Renal pelvis (tissue), 4 donors: ENCODE measurements around the gene SMIM7. TPM values are rescaled to one million over a fixed set of nuclear protein-coding genes. Genes with fewer than 3 reads are reported as not detected.

ENCODE experiments used
- DNase-seq: peaks from one replicate; pipeline ENCODE4 v3.0.0-alpha.2; 2013
- polyA plus RNA-seq, 3 donors: library from polyadenylated mRNA; unstranded; fragments of 120-200 nt; gene quantifications; one replicate each; pipeline ENCODE4 v1.2.1, GENCODE V29; 2013; ENCODE audit not compliant: insufficient read length in 3 of 3

SMIM7 gene
- polyA plus RNA-seq, 3 donors: 95.2 to 107 (median 98.6) TPM

DNA sequence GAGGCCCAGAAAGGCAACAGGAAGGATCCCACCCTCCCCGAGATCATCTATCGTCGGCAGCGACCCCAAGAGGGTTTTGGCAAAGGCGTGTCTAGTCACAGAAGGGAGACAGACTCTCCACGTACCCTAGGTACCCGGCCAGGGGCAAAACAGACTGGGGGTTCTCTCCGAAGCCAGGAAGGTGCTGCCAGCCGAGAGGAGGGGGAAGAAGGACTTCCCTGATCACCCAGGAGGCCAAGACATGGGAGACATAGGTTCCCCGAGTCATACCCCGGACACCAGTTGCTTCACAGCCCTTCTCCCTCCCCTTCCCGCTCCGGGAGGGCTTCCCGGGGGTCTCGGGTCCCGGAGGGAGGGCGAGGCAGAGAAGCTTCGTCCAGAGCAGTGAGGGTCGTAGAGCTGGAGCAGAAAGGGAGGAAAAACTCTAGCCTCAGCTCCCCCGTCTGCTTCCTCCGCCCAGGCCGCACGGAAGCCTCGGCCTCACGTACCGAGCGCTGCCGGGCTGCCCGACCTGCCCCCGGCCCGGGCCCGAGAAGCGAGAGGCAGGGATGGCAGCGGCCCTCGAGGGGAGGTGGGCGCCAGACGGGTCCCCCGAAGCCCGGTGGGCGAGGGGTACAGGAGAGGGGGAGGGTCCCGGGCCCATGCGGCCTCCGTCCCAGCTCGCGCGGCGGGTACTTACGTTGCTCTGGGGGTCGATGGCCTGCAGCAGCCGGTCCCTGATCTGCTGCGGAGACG, 32.6 kb downstream of the SMIM7 start:
- DNase-seq: no peak

GRCh38 chr19:16626796-16627192, 33.1 kb downstream of the SMIM7 start:
- DNase-seq: no peak

DNA sequence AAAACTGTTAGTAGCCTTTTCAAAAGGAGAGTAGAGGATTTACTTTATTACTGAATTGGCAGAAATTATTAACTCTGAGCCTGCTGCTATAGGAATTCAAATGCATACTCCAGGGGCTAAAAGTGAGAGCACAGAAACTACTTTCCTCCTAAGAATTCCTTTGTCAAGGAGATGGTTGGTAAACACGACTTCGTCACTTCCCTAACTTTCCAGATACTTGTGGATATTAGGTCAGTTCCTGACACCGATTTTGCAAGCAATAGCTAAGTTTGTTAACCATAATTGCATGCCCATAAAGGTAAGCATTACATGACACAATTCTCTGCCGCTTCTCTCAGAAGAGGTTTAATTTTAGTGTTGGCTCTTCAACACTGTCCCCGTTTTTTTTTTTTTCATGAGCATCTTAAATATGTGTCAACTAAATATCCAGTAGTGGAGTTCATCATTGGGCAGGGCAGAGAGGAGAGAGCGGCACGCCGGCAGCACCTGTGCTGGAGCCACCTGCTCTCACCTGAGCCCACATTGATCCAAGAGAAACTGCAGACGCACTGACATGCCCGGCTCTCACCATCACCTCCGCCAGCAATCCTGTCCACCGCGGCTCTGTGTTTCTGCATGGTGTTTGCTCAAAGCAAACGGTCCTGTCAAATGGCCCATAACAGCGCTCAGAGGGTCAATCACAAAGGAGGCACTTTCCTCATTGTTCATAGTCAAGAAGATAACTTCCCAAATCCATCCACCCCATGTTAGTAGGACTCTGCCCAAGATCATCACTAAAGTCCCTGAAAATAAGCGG, 34.6 kb downstream of the SMIM7 start:
- no peak for DNase-seq

GRCh38 chr19:16624236-16624635, 35.7 kb downstream of the SMIM7 start:
- no peak for DNase-seq

- no peak for DNase-seq
These were observed 36.4 kb downstream of the SMIM7 start for GRCh38 chr19:16623576-16623975.

DNA sequence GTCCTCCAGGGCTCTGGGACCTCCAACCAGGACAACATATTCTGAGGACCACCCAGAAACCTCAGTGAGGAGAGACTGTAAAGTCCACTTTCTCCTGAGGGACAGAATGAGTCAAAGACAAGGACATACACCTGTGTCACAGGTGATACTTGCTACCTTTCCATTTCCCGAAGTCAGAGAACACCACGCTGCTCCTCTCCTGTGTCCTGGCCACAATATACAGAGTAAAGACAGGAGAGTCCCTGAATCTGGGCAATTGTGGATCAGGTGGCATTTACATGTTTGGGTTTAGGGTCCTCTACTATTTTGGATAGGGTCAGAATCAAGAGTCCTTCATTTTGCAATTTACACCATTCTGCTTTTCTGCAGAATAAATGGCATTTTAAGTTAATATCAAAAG, 36.9 kb downstream of the SMIM7 start:
- no peak for DNase-seq

- DNase-seq: no peak
These were observed 38.7 kb downstream of the SMIM7 start for GRCh38 chr19:16621165-16621800.

DNA sequence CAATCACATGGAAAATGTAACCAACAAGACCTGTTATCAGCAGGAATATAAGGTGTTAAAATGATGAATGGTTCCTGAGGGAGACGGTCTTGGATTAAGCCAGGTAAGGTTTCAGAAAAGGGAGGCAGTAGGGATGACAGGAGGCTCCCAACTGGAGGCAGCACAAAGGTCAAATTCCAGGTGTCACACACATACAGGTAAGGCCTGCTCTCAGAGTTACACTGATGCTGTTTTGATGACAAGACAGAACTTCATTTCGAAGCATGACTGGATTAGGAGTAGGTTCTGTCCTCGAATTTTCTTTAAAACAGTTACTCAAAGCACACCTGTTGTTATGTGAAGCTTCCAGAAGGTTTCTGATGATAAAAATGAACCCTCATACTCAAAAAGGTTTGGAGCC, 39.4 kb downstream of the SMIM7 start:
- DNase-seq: no peak

DNA sequence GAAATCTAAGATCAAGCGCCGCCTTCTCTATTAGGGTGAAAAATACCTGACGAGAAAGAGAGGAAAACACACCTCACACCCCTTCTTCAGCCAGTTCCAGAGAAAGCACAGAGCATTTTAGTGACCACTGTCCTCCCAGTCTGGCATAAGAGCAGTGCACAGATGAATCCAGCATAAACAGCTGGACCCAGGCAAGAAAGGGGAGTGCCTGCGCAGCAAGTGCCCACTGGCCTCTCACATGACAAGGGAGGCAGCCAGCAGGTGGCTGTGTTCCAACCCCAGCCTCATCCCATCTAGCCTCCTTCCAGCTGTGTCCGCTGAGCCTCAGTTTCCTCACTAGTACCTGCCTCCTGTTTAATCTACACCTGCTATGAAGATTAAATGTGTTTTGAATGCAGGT, 39.9 kb downstream of the SMIM7 start:
- DNase-seq: no peak

GRCh38 chr19:16619457-16619856, 40.5 kb downstream of the SMIM7 start:
- no peak for DNase-seq

GRCh38 chr19:16618248-16618647, 41.7 kb downstream of the SMIM7 start:
- DNase-seq: no peak

DNA sequence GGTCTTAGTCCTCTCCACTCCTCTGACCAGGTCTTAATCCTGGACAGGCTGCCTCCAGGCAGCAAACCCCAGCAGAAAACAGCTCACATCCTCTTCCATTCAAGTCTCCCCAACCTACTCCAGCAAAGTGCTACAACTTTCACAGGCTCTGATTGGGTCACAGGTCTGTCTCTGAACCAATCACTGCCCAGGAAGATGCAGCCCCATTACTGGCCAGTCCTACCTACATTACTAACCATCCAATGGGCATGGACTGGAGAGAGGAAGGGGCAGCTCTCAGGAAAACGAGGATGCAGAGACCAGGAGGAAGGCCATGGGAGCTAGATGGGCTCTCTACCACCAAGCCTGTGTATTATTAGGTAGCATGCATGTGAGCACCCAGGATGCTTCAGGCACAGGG, 44.1 kb downstream of the SMIM7 start:
- DNase-seq: no peak

GRCh38 chr19:16614941-16615340, 45.0 kb downstream of the SMIM7 start:
- DNase-seq: no peak

GRCh38 chr19:16613841-16614240, 46.1 kb downstream of the SMIM7 start:
- no peak for DNase-seq

- DNase-seq: no peak
These were observed 47.3 kb downstream of the SMIM7 start for GRCh38 chr19:16612636-16613035.

DNA sequence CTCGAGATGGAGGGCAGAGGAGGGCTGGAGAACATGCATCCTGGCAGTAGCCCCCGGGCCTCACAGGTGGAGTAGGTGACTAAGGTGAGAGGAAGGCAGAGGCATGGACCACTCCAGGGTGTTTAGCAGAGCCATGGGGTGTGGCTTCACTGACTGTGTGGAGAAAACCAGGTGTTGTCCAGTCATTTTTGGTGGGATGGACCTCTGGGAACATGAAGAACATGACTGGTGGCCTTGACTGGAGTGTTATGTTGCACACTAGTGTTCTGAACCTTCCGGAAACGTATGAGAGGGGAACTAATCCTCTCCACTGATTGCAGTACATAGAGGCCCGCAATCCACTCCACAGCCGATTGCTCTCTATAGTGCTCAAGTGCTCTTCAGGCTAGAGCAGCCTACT, 48.8 kb downstream of the SMIM7 start:
- DNase-seq: no peak

DNA sequence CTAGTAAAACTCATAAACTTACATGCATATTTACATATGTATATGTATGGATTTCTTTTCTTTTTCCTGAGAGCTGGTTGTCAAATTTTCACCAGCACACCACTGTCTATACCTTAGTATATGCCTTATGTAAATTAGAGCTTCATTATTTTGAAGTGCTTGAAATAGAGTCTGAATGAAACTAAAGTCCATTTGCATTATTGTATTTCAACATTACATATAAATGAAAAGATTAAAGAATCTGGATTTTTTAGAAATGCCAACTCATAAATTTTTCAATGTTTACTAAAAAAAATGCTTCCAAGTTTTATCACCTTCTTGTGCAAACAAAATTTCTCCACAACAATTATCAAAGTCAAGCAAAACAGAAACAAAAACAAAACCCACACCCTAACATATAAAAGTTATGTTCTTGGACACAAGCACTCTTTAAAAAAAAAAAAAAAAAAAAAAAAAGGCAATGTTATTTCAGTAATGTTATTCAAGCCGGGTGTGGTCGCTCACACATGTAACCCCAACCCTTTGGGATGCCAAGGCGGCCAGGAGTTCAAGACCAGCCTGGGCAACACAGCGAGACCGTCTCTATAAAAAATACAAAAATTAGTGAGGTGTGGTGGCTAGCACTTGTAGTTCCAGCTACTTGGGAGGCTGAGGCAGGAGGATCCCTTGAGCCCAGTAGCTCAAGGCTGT, 50.3 kb downstream of the SMIM7 start:
- DNase-seq: no peak

- no peak for DNase-seq
These were observed 51.6 kb downstream of the SMIM7 start for GRCh38 chr19:16608290-16608739.

DNA sequence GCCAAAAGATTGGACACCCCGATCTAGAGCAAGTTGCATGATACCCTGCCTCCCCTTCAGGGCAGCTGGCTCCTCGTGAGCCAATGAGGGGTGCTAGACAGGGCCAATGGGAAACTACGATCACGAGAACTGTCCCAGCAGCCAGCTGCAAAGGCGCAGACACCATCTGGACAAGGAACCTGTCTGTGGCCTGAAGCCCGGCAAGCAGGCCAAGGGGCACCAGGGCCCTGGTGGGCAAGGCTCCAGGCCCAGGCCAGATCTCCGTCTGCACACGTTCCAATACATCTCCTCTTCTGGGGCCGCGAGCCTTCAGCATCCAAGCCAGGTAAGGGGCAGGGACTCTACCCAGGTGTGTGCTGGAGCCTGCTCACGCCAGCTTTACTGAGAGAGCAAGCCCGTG, 52.1 kb downstream of the SMIM7 start:
- no peak for DNase-seq

DNA sequence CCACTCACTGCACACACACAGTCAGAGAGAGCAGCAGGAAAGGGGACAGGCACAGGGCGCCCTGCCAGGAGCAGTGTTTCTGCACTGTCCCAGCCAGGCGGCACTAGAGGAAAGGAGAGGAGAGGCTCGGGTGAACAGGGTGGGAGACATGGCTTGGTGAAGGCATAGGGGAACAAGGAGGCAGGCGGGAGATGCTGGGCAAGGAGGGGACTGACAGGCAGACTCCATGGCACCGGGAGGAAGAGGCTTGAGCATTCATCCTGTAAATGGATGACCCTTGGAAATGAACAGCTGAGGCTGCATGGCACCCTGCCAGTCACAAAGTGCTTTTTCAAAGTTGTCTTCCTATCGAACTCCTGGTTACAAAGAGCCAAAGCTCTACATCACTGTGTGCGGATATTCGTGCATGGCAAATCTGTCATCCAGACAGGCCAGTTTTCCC, 54.4 kb downstream of the SMIM7 start:
- DNase-seq: no peak

DNA sequence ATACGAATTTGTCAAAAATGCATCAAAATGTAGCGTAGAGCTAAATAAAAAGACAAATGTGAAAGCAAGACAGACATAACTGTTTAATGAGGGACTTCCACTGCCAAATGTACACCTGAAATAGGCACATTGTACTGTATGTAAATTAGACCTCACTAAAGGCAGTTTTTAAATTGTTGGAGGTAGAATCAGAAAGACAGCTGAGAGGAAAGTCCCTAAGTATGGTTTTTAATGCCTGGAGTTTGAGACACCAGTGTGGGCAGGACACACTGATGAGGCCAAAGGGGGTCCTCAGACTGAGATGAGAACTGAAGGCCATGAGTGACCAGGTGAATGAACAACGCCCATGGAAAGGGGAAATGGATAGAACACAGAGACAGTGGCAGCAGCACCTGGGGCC, 54.8 kb downstream of the SMIM7 start:
- DNase-seq: no peak

DNA sequence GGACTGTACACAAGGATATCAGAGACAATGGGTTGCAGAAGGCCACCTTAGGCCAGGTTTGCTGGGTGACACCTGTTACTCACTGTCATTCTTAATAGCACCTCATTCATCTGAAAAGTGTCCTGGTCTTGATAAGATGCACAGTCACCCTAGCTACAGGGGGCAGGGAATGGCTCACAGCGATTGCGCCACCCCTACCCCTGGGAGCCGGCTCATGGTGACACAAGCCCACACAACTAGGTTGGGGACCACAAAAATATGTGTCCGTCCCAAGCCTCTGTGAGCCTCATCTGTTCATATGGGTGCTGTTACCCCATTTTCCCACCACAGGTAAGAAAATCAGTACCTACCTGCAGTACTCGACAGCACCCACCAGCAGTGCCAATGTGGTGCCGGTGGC, 55.3 kb downstream of the SMIM7 start:
- DNase-seq: no peak
